ENCODE measurements around the gene POF1B.

Gene POF1B

DNA sequence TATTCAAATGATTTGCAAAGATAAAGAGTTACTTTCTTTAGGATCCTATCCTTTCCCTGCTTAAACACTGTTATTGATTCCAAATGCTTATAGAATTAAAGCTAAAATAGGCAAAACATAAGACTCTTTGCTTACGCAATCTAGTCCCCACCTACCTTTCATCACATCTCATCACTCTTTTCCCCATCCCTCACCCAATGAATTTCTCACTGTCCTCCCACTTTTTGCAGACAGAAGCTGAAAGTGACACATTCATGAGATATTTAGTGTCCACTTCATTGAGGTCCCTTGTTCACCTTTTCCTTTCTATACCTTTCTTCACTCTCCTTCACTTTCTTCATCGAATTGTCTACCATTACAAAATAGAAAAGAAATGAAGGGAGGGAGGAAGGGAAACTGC is 136.3 kb downstream of the POF1B start:
- DNase-seq (ENCODE audit: low read depth in 2 of 2) = no peak

Data from stimulated activated CD4-positive, alpha-beta T cell treated with anti-CD3 and anti-CD28 coated beads, Interleukin-1b, Interleukin-23, amount 100 ng/mL, for 4 hours (primary cell).